Testis (tissue), 3 donors: ENCODE measurements around the gene PIGN. TPM values are rescaled to one million over a fixed set of nuclear protein-coding genes. Genes with fewer than 3 reads are reported as not detected.

Source experiments
- DNase-seq: peaks from one replicate; pipeline ENCODE4 v3.0.0-alpha.2; 2019
- H3K27ac ChIP-seq, 2 donors: fragments of 200-600 bp; sonication (generic); one replicate each; pipeline ENCODE4 v1.5.1; 2019
- H3K27me3 ChIP-seq: fragments of 200-600 bp; sonication (generic); one replicate; pipeline ENCODE4 v1.5.1; 2019
- H3K36me3 ChIP-seq: fragments of 200-600 bp; sonication (generic); one replicate; pipeline ENCODE4 v1.5.1; 2017; ENCODE audit warnings: low read depth; ENCODE audit errors: missing control alignments
- H3K4me1 ChIP-seq: fragments of 200-600 bp; sonication (generic); one replicate; pipeline ENCODE4 v1.5.1; 2019
- H3K4me3 ChIP-seq, 2 donors: fragments of 200-600 bp; sonication (generic); one replicate each; pipeline ENCODE4 v1.5.1; 2017 to 2019
- H3K9me3 ChIP-seq: fragments of 200-600 bp; sonication (generic); one replicate; pipeline ENCODE4 v1.5.1; 2017
- CTCF ChIP-seq, 3 experiments: fragments of 450-650 bp in 2 of 3; fragments of 200-600 bp in 1 of 3; sonication (generic) in 1 of 3; IDR thresholded peaks; one replicate each; pipeline ENCODE4 v1.5.1; 2016 to 2019; ENCODE audit warnings: antibody characterized with exemption in 3 of 3, mild to moderate bottlenecking in 2 of 3, moderate library complexity in 1 of 3
- POLR2A ChIP-seq: fragments of 450-650 bp; IDR thresholded peaks from one replicate; pipeline ENCODE4 v1.6.1; 2017; ENCODE audit warnings: antibody characterized with exemption, mild to moderate bottlenecking, moderate library complexity
- WGBS, 2 donors: methylation state at CpG; one replicate each; pipeline ENCODE4 v1.1.5; 2018; 5-methylcytosine and 5-hydroxymethylcytosine counted together
- intact Hi-C: fragments of 100-400 bp; cut with DNase I; formaldehyde crosslinking; loops from one replicate; pipeline ENCODE4 v1.15.1; 2023; ENCODE audit warnings: low total_unique reads
- polyA plus RNA-seq: library from polyadenylated mRNA; stranded (reverse); fragments of 350-450 nt; fragmentation: Illumina TruSeq; extraction: RNeasy Lipid Tissue Mini Kit (QIAGEN cat#74804); gene quantifications from one replicate; pipeline ENCODE4 v1.2.3, GENCODE V29; 2014; ENCODE audit warnings: low read depth, low replicate concordance; ENCODE audit not compliant: insufficient read depth
- total RNA-seq, 2 donors: library from RNA; depleted of rRNA; stranded (reverse); fragments of >200 nt; gene quantifications; one replicate each; pipeline ENCODE4 v1.2.3, GENCODE V29; 2016

Gene PIGN
- total and polyA plus RNA-seq, 3 donors from 2014 or later = 28.2 to 30.6 (median 30.6) TPM

GRCh38 chr18:62033207-62033606 is 153.6 kb downstream of the PIGN start:
- Histone ChIP-seq H3K27me3 (no peaks in the 10 kb centered on the region), H3K9me3 (no peaks in the 10 kb centered on the region), H3K27ac (no peak overlapping the region), H3K4me3 (no peak overlapping the region), H3K36me3 (no peaks in the 10 kb centered on the region), H3K4me1 (no peaks in the 10 kb centered on the region)
- 85 to 91% methylated on average over 5 of the region's 5 CpGs for WGBS, 2 donors
- intact Hi-C loops = no loop called here
- no peak for DNase-seq
- no peak for TF ChIP-seq CTCF (IDR thresholded peaks at IDR 0.05)
- TF ChIP-seq POLR2A = no peak

GRCh38 chr18:62030091-62030985 is 156.5 kb downstream of the PIGN start:
- H3K36me3 ChIP-seq = no peaks in the 10 kb centered on the region
- TF ChIP-seq CTCF (IDR thresholded peaks at IDR 0.05) (no peak), POLR2A (no peak)
- intact Hi-C loops = no loop called here
- no peaks in the 10 kb centered on the region for H3K9me3 ChIP-seq
- H3K4me1 ChIP-seq = no peaks in the 10 kb centered on the region
- DNase-seq = no peak
- no peak overlapping the region for H3K27ac ChIP-seq
- 66 to 73% methylated on average over 5 of the region's 5 CpGs for WGBS, 2 donors
- no peak overlapping the region for H3K4me3 ChIP-seq
- no peaks in the 10 kb centered on the region for H3K27me3 ChIP-seq

GRCh38 chr18:62028715-62029114 is 158.1 kb downstream of the PIGN start:
- Histone ChIP-seq H3K27ac (no peak overlapping the region), H3K27me3 (no peaks in the 10 kb centered on the region), H3K4me1 (no peaks in the 10 kb centered on the region), H3K9me3 (no peaks in the 10 kb centered on the region), H3K36me3 (no peaks in the 10 kb centered on the region), H3K4me3 (no peak overlapping the region)
- intact Hi-C loops = no loop called here
- WGBS, 2 donors = 85 to 92% methylated on average over 2 of the region's 2 CpGs
- TF ChIP-seq CTCF (IDR thresholded peaks at IDR 0.05) = no peak
- no peak for TF ChIP-seq POLR2A
- no peak for DNase-seq

- TF ChIP-seq POLR2A (no peak), CTCF (IDR thresholded peaks at IDR 0.05) (no peak)
- intact Hi-C loops = no loop called here
- H3K4me1 ChIP-seq = no peaks in the 10 kb centered on the region
- no peaks in the 10 kb centered on the region for H3K9me3 ChIP-seq
- H3K27me3 ChIP-seq = no peaks in the 10 kb centered on the region
- H3K27ac ChIP-seq = no peak overlapping the region
- no peaks in the 10 kb centered on the region for H3K36me3 ChIP-seq
- DNase-seq = no peak
- no peak overlapping the region for H3K4me3 ChIP-seq
- WGBS, 2 donors = 86 to 89% methylated on average over 6 of the region's 6 CpGs
These were observed 158.8 kb downstream of the PIGN start for GRCh38 chr18:62027914-62028520.
